Measurements from ENCODE around the gene FADS3. TPM values are rescaled to one million over a fixed set of nuclear protein-coding genes. Genes with fewer than 3 reads are reported as not detected.

Gene FADS3
- total RNA-seq, 1 donor from 2014 or later: 68.5 TPM

- TF ChIP-seq CTCF (IDR thresholded peaks at IDR 0.05): no peak
- no peaks in the 10 kb centered on the region for H3K27me3 ChIP-seq
- H3K4me1 ChIP-seq: no peaks in the 10 kb centered on the region
- H3K4me3 ChIP-seq: no peak overlapping the region
- no peak for ATAC-seq
- H3K9me3 ChIP-seq: no peaks in the 10 kb centered on the region
- H3K36me3 ChIP-seq: peaks cover under 1% of the 10 kb centered on the region
- no peak for DNase-seq
- intact Hi-C loops (cut with DNase I): no loop called here
- no peak overlapping the region for H3K27ac ChIP-seq
Measured at GRCh38 chr11:61873588-61874376, 17.6 kb downstream of the FADS3 start.

- intact Hi-C loops (cut with DNase I): no loop called here
- no peak overlapping the region for H3K27ac ChIP-seq
- DNase-seq (no peak), ATAC-seq (no peak)
- H3K4me1 ChIP-seq: no peaks in the 10 kb centered on the region
- no peaks in the 10 kb centered on the region for H3K9me3 ChIP-seq
- no peak overlapping the region for H3K4me3 ChIP-seq
- no peaks in the 10 kb centered on the region for H3K27me3 ChIP-seq
- no peak for TF ChIP-seq CTCF (IDR thresholded peaks at IDR 0.05)
- H3K36me3 ChIP-seq: no peaks in the 10 kb centered on the region
Measured at GRCh38 chr11:61872935-61873565, 18.3 kb downstream of the FADS3 start.

DNA sequence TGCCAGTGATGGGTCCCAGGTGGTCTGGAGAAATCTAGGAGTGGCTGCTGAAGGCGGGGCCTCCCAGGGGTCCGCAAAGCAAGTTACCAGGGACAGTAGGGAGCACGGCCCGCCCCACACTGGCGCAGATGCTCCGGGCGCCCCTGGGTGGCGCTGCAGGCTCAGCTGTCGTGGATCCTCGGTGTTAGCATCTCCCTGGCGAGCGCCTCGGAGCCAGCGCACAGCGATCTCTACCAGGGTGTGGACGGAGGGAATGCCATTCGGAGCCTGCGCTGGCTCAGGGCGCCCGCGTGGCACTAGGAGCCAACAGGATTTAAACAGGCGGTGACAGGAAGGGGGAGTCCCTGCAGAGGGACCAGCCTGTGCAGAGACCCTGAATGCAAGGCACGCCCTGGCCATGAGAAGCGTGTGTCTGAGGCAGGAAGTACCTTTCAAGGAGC, 20.2 kb downstream of the FADS3 start:
- no peak overlapping the region for H3K27ac ChIP-seq
- no peaks in the 10 kb centered on the region for H3K4me1 ChIP-seq
- H3K27me3 ChIP-seq: no peaks in the 10 kb centered on the region
- ATAC-seq (peak; percentile 90), DNase-seq (peak; percentile 88)
- no peaks in the 10 kb centered on the region for H3K9me3 ChIP-seq
- TF ChIP-seq CTCF (IDR thresholded peaks at IDR 0.05): peak; percentile 86
- no peak overlapping the region for H3K4me3 ChIP-seq
- peaks cover 3% of the 10 kb centered on the region for H3K36me3 ChIP-seq
- intact Hi-C loops (cut with DNase I): no loop called here

GRCh38 chr11:61870541-61871031, 20.8 kb downstream of the FADS3 start:
- intact Hi-C loops (cut with DNase I): no loop called here
- no peak overlapping the region for H3K27ac ChIP-seq
- no peak overlapping the region for H3K4me3 ChIP-seq
- H3K27me3 ChIP-seq: no peaks in the 10 kb centered on the region
- ATAC-seq (no peak), DNase-seq (no peak)
- no peaks in the 10 kb centered on the region for H3K4me1 ChIP-seq
- H3K9me3 ChIP-seq: no peaks in the 10 kb centered on the region
- TF ChIP-seq CTCF (IDR thresholded peaks at IDR 0.05): no peak
- peaks cover 3% of the 10 kb centered on the region for H3K36me3 ChIP-seq

- intact Hi-C loops (cut with DNase I): no loop called here
- Histone ChIP-seq H3K27ac (no peak overlapping the region), H3K27me3 (no peaks in the 10 kb centered on the region), H3K9me3 (no peaks in the 10 kb centered on the region), H3K36me3 (peaks cover 3% of the 10 kb centered on the region), H3K4me3 (no peak overlapping the region), H3K4me1 (no peaks in the 10 kb centered on the region)
- DNase-seq (no peak), ATAC-seq (no peak)
- no peak for TF ChIP-seq CTCF (IDR thresholded peaks at IDR 0.05)
Measured at GRCh38 chr11:61869708-61870451, 21.5 kb downstream of the FADS3 start.

Data from upper lobe of right lung (tissue), 1 donor.